GM18519 (cell line): ENCODE measurements around the gene ACKR4.
"Not testable (repeated sequence)": the region's sequence is repeated elsewhere in the genome, so short reads cannot be mapped to it uniquely, and the experiment has no call there.

Source experiments
- ATAC-seq: cut with Tn5 transposase; IDR thresholded peaks from one replicate; pipeline ENCODE4 v1.9.1; 2021; ENCODE audit warnings: mild to moderate bottlenecking, moderate library complexity; ENCODE audit not compliant: unreplicated experiment, low FRiP score

The ACKR4 gene

GRCh38 chr3:132596816-132597433 is at the start of gene ACKR4:
TSS of gene ACKR4 (plus strand) at chr3:132597270. CDS start at chr3:132600398, 3,128 bp downstream.
- ATAC-seq, result no peak

GRCh38 chr3:132549169-132549568 is 47.9 kb upstream of the ACKR4 start:
- no peak for ATAC-seq

GRCh38 chr3:132549890-132550578 is 47.0 kb upstream of the ACKR4 start:
- ATAC-seq, result peak; percentile 64

- ATAC-seq, result no peak
Measured at GRCh38 chr3:132550579-132551305, 46.3 kb upstream of the ACKR4 start.

GRCh38 chr3:132553826-132554225 is 43.2 kb upstream of the ACKR4 start:
- ATAC-seq, result no peak

- ATAC-seq, result no peak
Measured at GRCh38 chr3:132554437-132554836, 42.6 kb upstream of the ACKR4 start.

GRCh38 chr3:132555306-132556035 is 41.6 kb upstream of the ACKR4 start:
- ATAC-seq, result no peak

- ATAC-seq, result not testable (repeated sequence)
Measured at GRCh38 chr3:132556036-132556386, 41.1 kb upstream of the ACKR4 start.

GRCh38 chr3:132556508-132557159 is 40.4 kb upstream of the ACKR4 start:
- no peak for ATAC-seq

- ATAC-seq, result no peak
Measured at GRCh38 chr3:132561003-132561402, 36.1 kb upstream of the ACKR4 start.

- no peak for ATAC-seq
Measured at GRCh38 chr3:132563420-132564069, 33.5 kb upstream of the ACKR4 start.

GRCh38 chr3:132564070-132564465 is 33.0 kb upstream of the ACKR4 start:
- ATAC-seq, result no peak

GRCh38 chr3:132568422-132568821 is 28.6 kb upstream of the ACKR4 start:
- ATAC-seq, result no peak

GRCh38 chr3:132569153-132569552 is 27.9 kb upstream of the ACKR4 start:
- ATAC-seq, result no peak

- no peak for ATAC-seq
Measured at GRCh38 chr3:132569580-132569979, 27.5 kb upstream of the ACKR4 start.

GRCh38 chr3:132570016-132570415 is 27.1 kb upstream of the ACKR4 start:
- ATAC-seq, result no peak

- ATAC-seq, result no peak
Measured at GRCh38 chr3:132573797-132574211, 23.3 kb upstream of the ACKR4 start.

GRCh38 chr3:132587401-132587800 is 9.7 kb upstream of the ACKR4 start:
- ATAC-seq, result no peak

GRCh38 chr3:132592216-132592615 is 4.9 kb upstream of the ACKR4 start:
- ATAC-seq, result no peak
